HG03135 (cell line): ENCODE results near the gene PCBP2.

ENCODE experiments used
- ATAC-seq: cut with Tn5 transposase; IDR thresholded peaks from one replicate; pipeline ENCODE4 v1.9.1; 2021; ENCODE audit warnings: mild to moderate bottlenecking, moderate library complexity; ENCODE audit not compliant: unreplicated experiment

Gene PCBP2

GRCh38 chr12:53492188-53492587 is 40.3 kb downstream of the PCBP2 start:
- ATAC-seq: no peak

- peak; percentile 90 for ATAC-seq
These were observed 41.1 kb downstream of the PCBP2 start for GRCh38 chr12:53492830-53493609.

- ATAC-seq: no peak
These were observed 41.9 kb downstream of the PCBP2 start for GRCh38 chr12:53493610-53494391.

- ATAC-seq: no peak
These were observed 44.2 kb downstream of the PCBP2 start for GRCh38 chr12:53495903-53496751.

- no peak for ATAC-seq
These were observed 44.8 kb downstream of the PCBP2 start for GRCh38 chr12:53496752-53497032.

GRCh38 chr12:53497461-53497860 is 45.6 kb downstream of the PCBP2 start:
- ATAC-seq: no peak

- ATAC-seq: no peak
These were observed 46.3 kb downstream of the PCBP2 start for GRCh38 chr12:53498235-53498630.

- no peak for ATAC-seq
These were observed 47.6 kb downstream of the PCBP2 start, which contains the start of gene MAP3K12 for GRCh38 chr12:53499266-53500141. TSS of gene MAP3K12 (minus strand) at chr12:53499458. CDS start at chr12:53487391, 12,067 bp downstream.

GRCh38 chr12:53500142-53500775 is 48.4 kb downstream of the PCBP2 start:
- no peak for ATAC-seq

GRCh38 chr12:53500776-53501614 is 49.1 kb downstream of the PCBP2 start, which contains the start of gene TARBP2:
TSS of gene TARBP2 (plus strand) at chr12:53501283. CDS start at chr12:53501409, 126 bp downstream.
- peak; percentile 79 for ATAC-seq

GRCh38 chr12:53501615-53502181 is 49.8 kb downstream of the PCBP2 start:
- no peak for ATAC-seq

GRCh38 chr12:53502331-53502730 is 50.4 kb downstream of the PCBP2 start:
- no peak for ATAC-seq

- no peak for ATAC-seq
These were observed 51.3 kb downstream of the PCBP2 start for GRCh38 chr12:53502983-53503728.

GRCh38 chr12:53504004-53504920 is 52.4 kb downstream of the PCBP2 start:
- ATAC-seq: no peak

- no peak for ATAC-seq
These were observed 53.2 kb downstream of the PCBP2 start for GRCh38 chr12:53505086-53505485.

- no peak for ATAC-seq
These were observed 53.9 kb downstream of the PCBP2 start for GRCh38 chr12:53505555-53506449.
